ENCODE data around the gene ATP6V1G1.

Gene ATP6V1G1

DNA sequence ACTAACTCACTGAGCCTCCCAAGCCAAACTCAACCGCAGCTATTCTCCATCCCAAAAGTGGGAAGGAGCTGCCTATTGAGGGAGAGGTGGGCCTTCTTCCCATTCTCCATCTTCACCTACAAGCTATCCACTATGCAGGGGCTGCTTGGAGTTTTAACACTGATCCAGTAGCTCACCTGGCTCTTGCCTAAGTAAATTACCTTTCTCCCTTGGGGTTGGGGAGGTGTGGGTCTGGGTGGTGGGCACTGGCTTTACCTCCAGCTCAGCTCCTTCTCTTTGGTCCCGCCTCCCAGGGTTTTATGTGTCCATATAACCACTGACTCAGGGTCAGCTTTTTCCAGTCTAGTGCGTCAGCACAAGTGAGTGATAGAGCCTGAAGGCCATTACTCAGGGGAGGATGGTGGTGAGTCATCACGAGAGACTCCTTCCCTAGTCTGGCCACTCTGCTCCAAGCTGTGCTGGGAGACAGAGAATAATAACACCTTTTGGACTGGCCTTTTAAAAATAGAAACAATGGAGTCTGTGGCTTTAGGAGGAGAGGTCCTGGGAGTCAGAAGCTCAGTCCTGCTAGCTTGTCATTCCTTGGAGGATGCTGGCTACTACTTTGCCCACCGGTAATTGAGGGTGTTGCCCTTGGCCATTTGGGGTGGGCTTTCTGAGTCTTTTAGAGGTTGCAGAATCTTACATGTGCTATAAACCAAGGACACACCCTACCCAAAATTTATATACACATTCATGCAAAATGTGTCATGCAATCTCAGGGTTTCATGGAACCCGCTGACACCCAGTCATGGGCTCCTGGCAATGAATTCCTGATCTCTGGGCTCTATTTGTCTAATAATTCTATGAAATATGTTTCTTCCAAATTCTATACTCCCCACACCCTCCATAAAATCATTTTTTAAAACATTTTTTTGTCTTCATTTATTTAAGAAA, 35.6 kb upstream of the ATP6V1G1 start:
- peak; percentile 95 for DNase-seq (ENCODE audit: low read depth)
- no peak overlapping the region for H3K4me3 ChIP-seq (ENCODE audit: low read depth, low read length)
- in situ Hi-C loops (cut with HindIII; ENCODE audit: low sequenced_read_pairs): no loop called here
- TF ChIP-seq, protein P1, sequence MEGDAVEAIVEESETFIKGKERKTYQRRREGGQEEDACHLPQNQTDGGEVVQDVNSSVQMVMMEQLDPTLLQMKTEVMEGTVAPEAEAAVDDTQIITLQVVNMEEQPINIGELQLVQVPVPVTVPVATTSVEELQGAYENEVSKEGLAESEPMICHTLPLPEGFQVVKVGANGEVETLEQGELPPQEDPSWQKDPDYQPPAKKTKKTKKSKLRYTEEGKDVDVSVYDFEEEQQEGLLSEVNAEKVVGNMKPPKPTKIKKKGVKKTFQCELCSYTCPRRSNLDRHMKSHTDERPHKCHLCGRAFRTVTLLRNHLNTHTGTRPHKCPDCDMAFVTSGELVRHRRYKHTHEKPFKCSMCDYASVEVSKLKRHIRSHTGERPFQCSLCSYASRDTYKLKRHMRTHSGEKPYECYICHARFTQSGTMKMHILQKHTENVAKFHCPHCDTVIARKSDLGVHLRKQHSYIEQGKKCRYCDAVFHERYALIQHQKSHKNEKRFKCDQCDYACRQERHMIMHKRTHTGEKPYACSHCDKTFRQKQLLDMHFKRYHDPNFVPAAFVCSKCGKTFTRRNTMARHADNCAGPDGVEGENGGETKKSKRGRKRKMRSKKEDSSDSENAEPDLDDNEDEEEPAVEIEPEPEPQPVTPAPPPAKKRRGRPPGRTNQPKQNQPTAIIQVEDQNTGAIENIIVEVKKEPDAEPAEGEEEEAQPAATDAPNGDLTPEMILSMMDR (IDR thresholded peaks at IDR 0.05; ENCODE audit: low read depth, low read length, missing control alignments): no peak

- no peak for DNase-seq (ENCODE audit: low read depth)
These were observed 34.9 kb upstream of the ATP6V1G1 start for GRCh38 chr9:114552706-114553105.

GRCh38 chr9:114553202-114553601, 34.4 kb upstream of the ATP6V1G1 start:
- H3K4me3 ChIP-seq (ENCODE audit: low read depth, low read length): no peak overlapping the region
- no peak for DNase-seq (ENCODE audit: low read depth)
- TF ChIP-seq, protein P1 (IDR thresholded peaks at IDR 0.05; ENCODE audit: low read depth, low read length, missing control alignments): no peak
- in situ Hi-C loops (cut with HindIII; ENCODE audit: low sequenced_read_pairs): no loop called here

More at GRCh38 chr9:114552706-114553105, 34.9 kb upstream of the ATP6V1G1 start:
- TF ChIP-seq, protein P1 (IDR thresholded peaks at IDR 0.05; ENCODE audit: low read depth, low read length, missing control alignments): no peak
- H3K4me3 ChIP-seq (ENCODE audit: low read depth, low read length): no peak overlapping the region
- in situ Hi-C loops (cut with HindIII; ENCODE audit: low sequenced_read_pairs): no loop called here

- TF ChIP-seq, protein P1 (IDR thresholded peaks at IDR 0.05; ENCODE audit: low read depth, low read length, missing control alignments): no peak
- in situ Hi-C loops (cut with HindIII; ENCODE audit: low sequenced_read_pairs): no loop called here
- no peak for DNase-seq (ENCODE audit: low read depth)
- H3K4me3 ChIP-seq (ENCODE audit: low read depth, low read length): no peak overlapping the region
These were observed 31.9 kb upstream of the ATP6V1G1 start for GRCh38 chr9:114555696-114556095.

DNA sequence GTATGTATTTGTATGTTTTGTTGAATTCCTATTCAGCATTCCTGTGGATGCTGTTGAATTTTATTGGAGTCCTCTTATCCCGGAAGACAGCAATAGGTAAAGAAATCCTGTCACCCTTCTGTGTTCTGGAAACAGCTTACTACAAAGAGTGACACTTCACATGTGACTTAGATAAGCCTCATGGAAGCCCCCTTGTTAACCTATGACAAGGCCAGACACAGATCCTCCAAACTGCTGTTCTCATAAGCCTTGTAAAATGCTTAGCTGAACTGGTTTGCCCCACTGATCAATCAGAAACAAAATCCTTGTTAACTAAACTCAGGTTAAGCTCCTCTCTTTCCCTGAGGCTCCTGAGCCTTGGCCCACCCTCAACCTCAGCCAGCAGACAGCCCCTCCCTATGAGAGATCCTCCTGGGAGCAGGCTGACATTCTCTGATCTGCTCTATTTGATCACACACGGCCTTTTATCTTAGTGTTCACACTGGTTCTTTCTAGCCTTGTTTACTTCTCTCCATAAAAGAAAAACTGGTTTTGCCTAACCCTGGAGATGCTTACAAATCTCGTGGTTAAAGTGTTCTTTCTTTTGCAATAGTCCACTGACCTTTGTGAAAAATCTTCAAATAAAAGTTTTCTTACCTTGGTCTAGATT, 29.4 kb upstream of the ATP6V1G1 start:
- no peak overlapping the region for H3K4me3 ChIP-seq (ENCODE audit: low read depth, low read length)
- DNase-seq (ENCODE audit: low read depth): no peak
- in situ Hi-C loops (cut with HindIII; ENCODE audit: low sequenced_read_pairs): no loop called here
- TF ChIP-seq, protein P1 (IDR thresholded peaks at IDR 0.05; ENCODE audit: low read depth, low read length, missing control alignments): no peak

DNA sequence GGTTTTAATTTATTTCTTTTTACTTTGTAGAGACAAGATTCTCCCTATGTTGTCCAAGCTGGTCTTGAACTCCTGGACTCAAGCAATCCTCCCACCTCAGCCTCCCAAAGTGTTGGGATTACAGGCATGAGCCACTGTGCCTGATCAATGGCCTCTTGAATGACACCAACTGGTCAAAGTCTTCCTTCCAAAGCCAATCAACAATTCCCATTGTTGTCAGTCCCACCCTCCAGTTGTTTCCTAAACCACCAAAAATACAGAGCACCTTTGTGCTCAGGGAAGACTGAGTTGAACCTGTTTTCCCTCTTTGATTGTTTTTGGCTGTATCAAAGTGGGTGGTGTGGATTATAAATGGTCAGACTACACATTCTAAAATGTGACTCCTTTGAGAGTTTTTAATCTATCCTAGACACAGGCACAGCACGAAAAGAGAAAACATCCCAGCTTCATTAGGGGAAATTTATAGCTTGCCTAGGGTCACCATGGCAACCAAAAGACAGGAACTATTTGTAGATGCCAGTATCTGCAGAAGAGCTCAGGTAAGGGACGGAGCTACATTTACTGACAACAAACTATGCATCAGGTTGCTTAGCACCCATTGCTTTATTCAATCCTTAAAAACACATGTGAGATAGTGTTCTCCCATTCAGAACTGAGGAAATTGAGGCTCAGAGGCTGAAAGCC, 27.6 kb upstream of the ATP6V1G1 start:
- no peak overlapping the region for H3K4me3 ChIP-seq (ENCODE audit: low read depth, low read length)
- in situ Hi-C loops (cut with HindIII; ENCODE audit: low sequenced_read_pairs): no loop called here
- no peak for DNase-seq (ENCODE audit: low read depth)
- TF ChIP-seq, protein P1 (IDR thresholded peaks at IDR 0.05; ENCODE audit: low read depth, low read length, missing control alignments): no peak

Data from astrocyte of the cerebellum (primary cell).